HG02571 (cell line): Measurements from ENCODE around the gene GPATCH8.
"Not testable (repeated sequence)": the region's sequence is repeated elsewhere in the genome, so short reads cannot be mapped to it uniquely, and the experiment has no call there.

ENCODE experiments used
- ATAC-seq: cut with Tn5 transposase; IDR thresholded peaks from one replicate; pipeline ENCODE4 v1.9.1; 2021; ENCODE audit warnings: mild to moderate bottlenecking, moderate library complexity; ENCODE audit not compliant: unreplicated experiment

GPATCH8 gene

GRCh38 chr17:44398692-44399691, 104.2 kb downstream of the GPATCH8 start:
- no peak for ATAC-seq

DNA sequence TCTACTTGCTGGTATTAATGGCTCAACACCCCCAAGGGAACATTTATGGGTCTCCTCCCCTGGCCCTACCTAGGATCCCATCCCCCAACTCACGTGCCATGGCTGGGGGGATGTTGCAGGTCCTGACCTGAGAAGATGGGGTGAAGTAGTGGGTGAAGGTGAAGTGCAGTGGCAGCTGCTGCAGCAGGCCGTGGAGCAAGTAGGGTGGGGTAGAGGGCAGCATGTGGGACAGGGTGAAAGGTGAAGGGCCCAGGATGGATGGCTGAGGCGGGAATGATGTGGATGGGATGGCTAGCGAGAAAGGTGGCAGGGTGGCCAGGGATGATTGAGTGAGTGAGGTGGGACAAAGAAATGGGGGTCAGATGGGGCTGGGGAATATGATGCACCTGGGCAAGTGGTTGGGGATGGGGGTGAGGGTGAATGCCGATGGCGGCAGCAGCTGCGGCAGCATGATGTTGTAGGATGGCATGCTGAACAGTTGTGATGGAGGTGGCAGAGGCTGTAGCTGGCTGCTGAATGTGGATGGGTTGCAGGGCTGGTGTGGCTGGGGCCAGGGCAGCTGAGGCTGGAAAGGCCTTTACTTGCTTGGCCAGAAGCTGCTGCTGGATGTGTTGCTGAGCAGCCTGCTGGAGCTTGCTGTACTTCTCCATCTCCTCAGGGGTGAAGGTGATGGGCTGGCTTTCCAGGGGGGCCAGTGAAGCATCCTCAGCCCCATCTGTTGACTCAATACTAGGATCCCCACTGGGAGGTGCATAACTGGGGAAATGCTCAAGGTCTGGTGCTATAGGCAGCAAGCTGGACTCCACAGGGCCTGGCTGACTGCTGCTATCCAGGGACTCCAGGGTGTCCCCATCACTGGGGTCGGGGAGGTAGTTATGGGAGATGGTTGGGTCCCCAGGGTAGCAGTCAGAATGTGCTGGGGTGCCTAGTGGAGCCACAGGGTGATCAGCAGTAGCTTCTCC, 105.4 kb downstream of the GPATCH8 start:
- no peak for ATAC-seq

DNA sequence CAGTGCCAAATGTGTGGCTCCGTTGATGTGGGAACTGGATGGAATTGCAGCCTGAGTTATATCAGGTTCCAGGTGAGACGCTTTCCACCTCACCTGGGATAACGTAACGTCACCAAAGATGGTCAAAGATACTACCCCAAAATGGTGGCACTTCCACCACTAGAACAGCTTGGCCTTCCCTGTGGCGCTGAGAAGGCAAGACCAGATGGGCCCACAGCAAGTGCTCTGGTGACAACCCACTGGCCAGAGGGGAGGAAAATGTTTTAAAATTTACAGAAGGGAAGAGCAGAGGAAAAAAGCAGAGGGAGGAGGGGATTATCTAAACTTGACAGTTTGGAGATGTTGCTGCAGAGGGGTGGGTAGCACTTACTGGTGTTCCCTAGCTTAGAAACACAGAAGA, 106.3 kb downstream of the GPATCH8 start:
- no peak for ATAC-seq

DNA sequence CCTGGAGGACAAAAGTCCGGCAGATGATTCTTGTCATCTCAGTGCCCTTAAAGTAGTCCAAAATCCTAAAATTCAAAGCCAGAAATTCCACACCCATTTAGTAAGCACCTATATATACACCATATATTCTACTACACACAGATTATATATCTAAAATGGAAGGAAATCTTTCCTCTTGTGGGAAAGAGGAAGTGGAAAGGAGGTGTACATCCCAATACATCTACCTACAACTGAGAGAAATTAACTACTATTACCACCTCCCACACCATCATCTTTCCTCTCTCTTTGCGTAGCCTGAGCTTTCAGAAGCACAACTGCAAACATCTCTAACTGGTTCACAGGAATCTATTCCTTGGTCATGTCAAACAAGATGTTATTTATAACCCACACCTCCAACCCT, 108.4 kb downstream of the GPATCH8 start:
- no peak for ATAC-seq

- ATAC-seq = not testable (repeated sequence)
Observed at GRCh38 chr17:44394112-44394511, 109.1 kb downstream of the GPATCH8 start.

DNA sequence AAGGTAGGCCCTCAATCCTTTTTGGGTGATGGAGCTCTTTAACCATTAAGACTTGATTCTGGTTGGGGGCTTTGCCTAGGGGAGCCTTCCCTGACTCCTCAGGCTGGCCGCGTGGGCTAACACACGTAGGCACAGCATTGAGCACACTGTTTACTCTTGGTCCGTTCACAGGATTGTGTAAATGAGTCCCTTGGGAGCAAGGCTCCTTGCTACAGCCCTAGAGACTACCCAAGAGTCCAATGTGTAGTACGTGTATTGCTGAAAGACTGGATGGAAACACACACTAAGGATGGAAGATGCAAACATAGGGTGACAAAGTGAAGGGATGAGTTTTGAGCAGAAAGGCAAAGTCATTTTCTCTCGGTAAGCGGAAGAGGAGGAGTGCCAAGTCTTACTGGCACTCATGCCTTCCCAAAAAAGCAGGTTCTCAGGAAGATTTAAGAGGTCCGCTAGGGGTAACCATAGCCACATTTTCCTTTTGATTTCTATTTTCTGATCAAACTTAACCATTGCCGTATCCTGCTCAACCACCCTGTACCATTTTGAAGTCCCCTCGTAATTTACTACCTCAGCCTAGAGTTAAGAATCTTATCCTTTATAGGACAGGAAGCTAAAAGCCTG, 112.8 kb downstream of the GPATCH8 start:
- ATAC-seq = no peak

DNA sequence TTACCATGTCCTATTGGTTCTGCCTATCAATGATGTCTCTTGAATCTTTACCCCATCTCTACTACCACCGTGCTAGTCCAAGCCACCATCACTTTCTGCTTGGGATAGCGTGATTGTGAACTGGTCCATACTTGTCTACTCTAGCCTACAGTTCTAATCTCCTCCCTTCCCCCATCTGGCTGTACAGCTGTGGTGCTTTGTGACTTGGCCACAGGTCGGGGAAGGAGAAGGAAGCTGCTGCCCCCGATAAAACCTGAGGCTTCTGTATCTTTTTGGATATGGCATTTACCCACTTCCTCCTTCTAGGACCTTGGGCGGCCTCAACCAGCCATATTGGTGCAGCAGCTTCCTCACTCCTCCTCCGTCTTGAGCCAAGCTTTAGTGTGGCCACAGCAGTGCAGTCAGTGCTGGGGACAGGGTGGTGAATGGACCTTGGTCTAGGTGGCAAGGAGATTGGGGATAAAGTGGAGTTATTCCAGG, 113.4 kb downstream of the GPATCH8 start:
- no peak for ATAC-seq

DNA sequence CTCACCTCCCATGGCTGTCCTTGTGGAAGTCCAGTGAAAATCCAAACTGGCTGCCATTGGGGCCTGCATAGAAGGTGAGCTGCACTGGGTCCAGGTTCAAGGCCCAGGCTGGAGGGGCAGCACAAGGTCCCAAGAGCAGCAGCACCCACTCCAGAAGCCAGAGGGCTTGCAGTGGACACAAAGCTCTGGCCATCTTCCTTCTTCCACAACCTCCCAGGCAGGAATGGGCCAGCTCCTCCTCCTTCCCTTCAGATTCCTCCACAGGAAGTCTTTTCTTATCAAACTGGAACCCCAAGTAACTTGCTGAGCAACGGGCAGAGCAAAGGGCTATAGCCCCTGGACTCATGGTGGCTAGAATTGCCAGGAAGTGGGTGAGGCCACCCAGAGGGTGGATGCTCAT, 113.9 kb downstream of the GPATCH8 start, which contains the start of gene ITGA2B:
TSS of gene ITGA2B (minus strand) at position 369 of the 400 bp plus-strand sequence. CDS start at position 193, 176 bp downstream.
- ATAC-seq = no peak

- ATAC-seq = no peak
Observed at GRCh38 chr17:44387804-44388203, 115.4 kb downstream of the GPATCH8 start.

DNA sequence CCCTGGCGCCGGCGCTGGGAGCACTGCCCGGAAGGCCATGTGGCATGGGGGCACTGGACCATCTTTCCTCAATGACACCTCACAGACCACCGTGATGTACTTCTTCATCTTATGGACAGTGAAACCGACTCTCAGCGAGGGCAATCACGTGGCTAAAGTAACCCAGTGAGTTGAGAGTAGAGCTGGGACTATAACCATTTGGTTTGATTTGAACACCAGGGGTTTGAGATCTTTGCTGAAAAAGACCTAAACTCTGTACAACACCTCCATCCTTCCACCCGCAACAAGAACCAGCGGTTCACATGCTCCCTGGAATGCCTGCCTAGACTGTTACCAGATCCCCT, 117.1 kb downstream of the GPATCH8 start:
- no peak for ATAC-seq

DNA sequence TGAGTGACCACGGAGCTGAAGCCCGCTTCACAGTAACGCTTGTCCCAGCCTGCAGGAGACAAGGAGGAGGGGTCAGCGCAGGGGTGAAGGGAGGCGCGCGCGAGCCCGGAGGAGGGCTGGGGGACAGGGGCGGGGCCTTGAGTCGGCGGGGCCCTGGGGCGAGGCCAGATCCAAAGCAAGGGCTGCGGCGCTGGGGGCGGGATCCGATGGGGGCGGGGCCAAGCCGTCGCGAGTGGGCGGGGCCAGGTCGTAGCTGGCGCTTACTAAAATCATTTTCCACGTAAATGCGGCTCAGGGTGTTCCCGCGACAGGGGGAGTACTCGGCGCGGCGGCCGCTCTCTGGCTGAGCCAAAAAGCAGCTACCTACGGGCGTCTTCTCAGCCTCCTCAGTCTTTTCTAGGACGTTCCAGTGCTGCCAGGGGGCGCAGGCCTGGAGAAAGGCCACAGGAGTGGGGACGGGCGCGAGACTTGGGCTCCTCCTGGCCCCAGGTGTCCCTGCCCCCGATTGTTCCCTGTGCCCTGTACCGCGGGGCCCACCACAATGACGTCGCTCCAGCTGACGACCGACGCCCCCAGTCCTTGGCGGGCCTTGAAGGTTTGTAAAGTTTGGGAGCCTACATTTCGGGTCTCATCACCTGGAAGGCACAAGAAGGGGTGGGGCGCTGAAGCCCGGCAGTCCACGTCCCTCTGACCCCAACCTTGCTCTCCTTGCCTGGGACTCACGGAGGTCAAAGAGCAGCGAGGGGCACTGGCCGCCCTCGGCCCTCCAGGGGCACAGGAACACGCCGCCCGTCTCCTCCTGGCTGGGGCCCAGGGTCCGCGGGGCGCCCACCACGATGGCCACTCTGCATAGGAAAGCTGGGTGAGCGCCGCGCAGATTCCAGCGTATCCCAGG, 117.7 kb downstream of the GPATCH8 start:
- peak; percentile 56 for ATAC-seq

DNA sequence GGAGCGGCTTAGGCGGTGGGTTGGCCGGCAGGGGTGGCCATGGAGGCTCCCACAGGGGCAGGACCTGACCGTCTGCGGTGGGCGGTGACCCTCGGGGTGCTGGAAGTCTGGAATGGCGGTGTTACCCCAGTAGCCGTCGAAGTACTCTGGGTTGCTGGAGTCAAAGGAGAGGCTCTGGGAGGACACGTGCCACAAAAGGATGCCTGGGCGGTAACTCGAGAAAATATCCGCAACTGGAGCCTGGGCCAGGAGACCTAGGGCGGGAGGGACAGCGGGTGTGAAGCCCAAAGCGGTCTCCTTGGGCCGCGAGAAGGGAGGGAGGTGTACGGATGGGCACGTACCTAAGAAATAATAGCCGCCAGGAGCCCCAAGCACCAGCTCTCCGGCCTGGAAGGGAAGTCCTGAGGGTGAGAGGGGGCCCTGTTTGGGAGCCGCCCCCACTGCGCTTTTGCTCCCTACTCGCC, 118.4 kb downstream of the GPATCH8 start:
- no peak for ATAC-seq

DNA sequence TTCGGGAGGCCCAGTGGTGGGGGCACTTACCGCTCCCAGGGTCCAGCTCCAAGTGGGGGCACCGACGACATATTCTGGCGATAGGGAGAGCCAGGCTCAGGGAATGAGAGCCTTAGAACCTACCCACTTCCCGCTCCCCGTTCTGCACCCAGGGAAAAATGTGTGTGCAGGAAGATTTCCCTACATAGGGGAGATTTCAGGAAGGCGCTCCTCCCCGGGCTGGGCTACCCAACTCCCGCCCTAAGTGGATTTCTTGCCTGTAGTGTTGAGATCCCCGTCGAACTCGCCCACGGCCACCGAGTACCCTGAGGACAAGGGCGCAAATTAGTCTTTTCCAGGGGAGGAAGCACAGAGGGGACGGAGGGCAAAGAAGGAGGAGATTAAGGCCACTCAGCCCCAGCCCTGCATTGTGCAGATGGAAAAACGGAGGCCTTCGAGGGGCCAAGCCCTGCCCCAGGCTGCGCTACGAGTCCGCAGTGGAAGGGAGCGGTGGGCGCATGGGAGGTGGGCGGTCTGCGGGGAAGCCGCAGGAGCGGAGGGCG, 118.9 kb downstream of the GPATCH8 start:
- no peak for ATAC-seq

GRCh38 chr17:44383861-44384260, 119.3 kb downstream of the GPATCH8 start:
- no peak for ATAC-seq

DNA sequence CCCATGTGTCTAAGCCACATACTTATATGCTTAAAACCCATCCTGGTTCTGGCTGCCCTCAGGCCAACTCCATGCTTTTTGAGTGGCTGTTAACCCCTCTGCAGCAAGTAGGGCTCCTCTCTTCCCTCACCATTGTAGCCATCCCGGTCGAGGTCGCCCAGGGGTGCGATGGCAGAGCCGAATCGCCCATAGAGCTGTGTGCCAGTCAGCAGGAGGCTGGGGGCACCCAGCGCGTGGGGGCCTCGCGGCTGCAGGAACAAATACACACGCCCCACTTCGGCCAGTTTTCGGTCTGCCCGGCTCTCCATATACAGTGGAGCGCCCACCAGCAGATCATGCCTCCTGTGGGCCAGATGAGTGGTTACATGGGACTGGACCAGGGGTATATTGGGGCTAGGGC, 119.8 kb downstream of the GPATCH8 start:
- ATAC-seq = no peak

DNA sequence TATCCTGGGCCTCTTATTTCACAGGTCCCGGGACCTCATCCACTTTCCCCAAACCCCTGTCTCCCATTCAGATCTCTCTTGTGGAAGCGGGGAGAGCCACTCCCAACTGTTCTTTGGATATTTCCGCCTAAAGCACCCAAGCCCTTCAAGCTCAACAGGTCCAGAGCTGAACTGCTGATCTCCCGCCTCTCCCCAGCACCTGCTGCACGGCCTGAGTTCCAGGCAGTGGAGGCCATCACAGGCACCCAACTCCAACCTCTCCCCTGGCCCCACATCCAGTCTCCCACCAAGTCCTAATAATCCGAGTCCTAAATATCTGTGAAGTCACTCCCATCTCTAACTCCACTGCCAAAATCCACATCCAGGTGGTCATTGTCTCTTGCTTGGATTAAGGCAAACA, 120.3 kb downstream of the GPATCH8 start:
- no peak for ATAC-seq

- ATAC-seq = no peak
Observed at GRCh38 chr17:44381810-44382305, 121.3 kb downstream of the GPATCH8 start.

- no peak for ATAC-seq
Observed at GRCh38 chr17:44380767-44381166, 122.4 kb downstream of the GPATCH8 start.

DNA sequence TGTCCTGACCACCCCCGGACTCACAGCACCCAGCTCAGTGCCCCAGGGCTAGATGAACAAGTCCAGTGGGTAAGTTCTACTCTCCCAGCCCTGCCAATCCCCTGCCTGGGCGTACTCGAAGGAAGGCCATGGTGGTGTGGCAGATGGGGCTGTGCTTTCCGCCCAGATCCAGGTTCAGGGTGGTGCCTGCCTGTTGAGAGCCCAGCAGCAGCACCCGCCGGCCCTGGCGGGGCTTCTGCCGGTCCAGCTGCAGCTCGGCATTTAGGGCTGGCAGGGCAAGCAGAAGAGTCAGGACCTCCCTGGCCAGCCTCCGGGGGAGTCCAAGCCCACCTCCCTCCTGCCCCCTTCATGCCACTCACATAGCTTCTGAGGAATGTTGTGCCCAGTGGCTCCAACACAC, 123.3 kb downstream of the GPATCH8 start:
- ATAC-seq = no peak
